Tibial artery (tissue), 4 donors: Measurements from ENCODE around the gene TPGS1.
"Not testable (repeated sequence)": the region's sequence is repeated elsewhere in the genome, so short reads cannot be mapped to it uniquely, and the experiment has no call there.

Experiments used
- DNase-seq, 2 donors: peaks; one replicate each; pipeline ENCODE4 v3.0.0-alpha.2; 2019
- H3K27ac ChIP-seq, 2 donors: fragments of 200-600 bp; sonication (generic) in 1 of 2; 1 replicate in 1 of 2; 2 replicates in 1 of 2; pipeline ENCODE4 v1.5.1; 2018 to 2019; ENCODE audit warnings: mild to moderate bottlenecking in 1 of 2
- H3K27me3 ChIP-seq, 2 donors: fragments of 200-600 bp; sonication (generic) in 1 of 2; one replicate each; pipeline versions ENCODE4 v1.5.1 to v1.6.0; 2016 to 2019
- H3K36me3 ChIP-seq, 3 donors: fragments of 200-600 bp; sonication (generic) in 2 of 3; one replicate each; pipeline ENCODE4 v1.5.1; 2016 to 2019; ENCODE audit warnings: mild to moderate bottlenecking in 2 of 3
- H3K4me1 ChIP-seq, 4 donors: fragments of 200-600 bp; sonication (generic) in 2 of 4; 1 replicate in 3 of 4; 2 replicates in 1 of 4; pipeline ENCODE4 v1.5.1; 2016 to 2019
- H3K4me3 ChIP-seq, 2 donors: fragments of 200-600 bp; sonication (generic) in 1 of 2; 1 replicate in 1 of 2; 2 replicates in 1 of 2; pipeline ENCODE4 v1.5.1; 2018 to 2019; ENCODE audit warnings: mild to moderate bottlenecking in 2 of 2
- H3K9me3 ChIP-seq, 3 donors: fragments of 200-600 bp; sonication (generic) in 1 of 3; one replicate each; pipeline ENCODE4 v1.5.1; 2016 to 2019
- CTCF ChIP-seq, 2 experiments: fragments of 200-600 bp in 1 of 2; fragments of 450-650 bp in 1 of 2; IDR thresholded peaks; one replicate each; pipeline ENCODE4 v1.5.1; 2017 to 2019; ENCODE audit warnings: antibody characterized with exemption in 2 of 2, mild to moderate bottlenecking in 1 of 2, moderate library complexity in 1 of 2
- intact Hi-C: fragments of 100-400 bp; cut with DNase I; formaldehyde crosslinking; loops from one replicate; pipeline ENCODE4 v1.15.0; 2023; ENCODE audit warnings: low total_unique reads

TPGS1 gene

GRCh38 chr19:474126-475078 is 32.9 kb upstream of the TPGS1 start:
- intact Hi-C loops, result no loop called here
- TF ChIP-seq CTCF (IDR thresholded peaks at IDR 0.05), result no peak
- H3K4me3 ChIP-seq, result no peak overlapping the region
- no peak overlapping the region for H3K27ac ChIP-seq
- H3K27me3 ChIP-seq, result peaks cover 0 to 42% of the 10 kb centered on the region in 2 donors
- H3K4me1 ChIP-seq, result no peaks in the 10 kb centered on the region
- no peaks in the 10 kb centered on the region for H3K9me3 ChIP-seq
- no peaks in the 10 kb centered on the region for H3K36me3 ChIP-seq
- DNase-seq, result no peak

- Histone ChIP-seq H3K9me3 (no peaks in the 10 kb centered on the region), H3K4me1 (peaks cover 0 to 5% (median 2%) of the 10 kb centered on the region in 4 donors), H3K27me3 (peaks cover 0 to 42% of the 10 kb centered on the region in 2 donors), H3K27ac (no peak overlapping the region), H3K36me3 (no peaks in the 10 kb centered on the region), H3K4me3 (no peak overlapping the region)
- no peak for TF ChIP-seq CTCF (IDR thresholded peaks at IDR 0.05)
- intact Hi-C loops, result no loop called here
- DNase-seq, result no peak
Observed at GRCh38 chr19:475360-475759, 31.9 kb upstream of the TPGS1 start.

GRCh38 chr19:478236-478903 is 28.9 kb upstream of the TPGS1 start:
- H3K4me1 ChIP-seq, result peaks cover 0 to 5% (median 2%) of the 10 kb centered on the region in 4 donors
- no peaks in the 10 kb centered on the region for H3K36me3 ChIP-seq
- H3K9me3 ChIP-seq, result no peaks in the 10 kb centered on the region
- DNase-seq, result no peak
- H3K4me3 ChIP-seq, result no peak overlapping the region
- no peak overlapping the region for H3K27ac ChIP-seq
- TF ChIP-seq CTCF (IDR thresholded peaks at IDR 0.05), result no peak
- intact Hi-C loops, result no loop called here
- H3K27me3 ChIP-seq, result peaks cover 0 to 42% of the 10 kb centered on the region in 2 donors

- H3K27ac ChIP-seq, result no peak overlapping the region
- H3K4me3 ChIP-seq, result no peak overlapping the region
- H3K36me3 ChIP-seq, result no peaks in the 10 kb centered on the region
- H3K4me1 ChIP-seq, result peaks cover 0 to 5% (median 2%) of the 10 kb centered on the region in 4 donors
- intact Hi-C loops, result no loop called here
- DNase-seq, result no peak
- H3K27me3 ChIP-seq, result peaks cover 0 to 37% of the 10 kb centered on the region in 2 donors
- H3K9me3 ChIP-seq, result no peaks in the 10 kb centered on the region
- TF ChIP-seq CTCF (IDR thresholded peaks at IDR 0.05), result no peak
Observed at GRCh38 chr19:478976-479375, 28.3 kb upstream of the TPGS1 start.

GRCh38 chr19:480016-480855 is 27.1 kb upstream of the TPGS1 start:
- H3K4me1 ChIP-seq, result peaks cover 0 to 5% (median 2%) of the 10 kb centered on the region in 4 donors
- H3K4me3 ChIP-seq, result peak overlapping the region; percentile 10 to 27
- H3K27ac ChIP-seq, result peak overlapping the region in 1 of 2 donors; percentile 29
- peak; percentile 38 to 41 for TF ChIP-seq CTCF (IDR thresholded peaks at IDR 0.05)
- no peaks in the 10 kb centered on the region for H3K9me3 ChIP-seq
- DNase-seq, result peak; percentile 73 to 77
- intact Hi-C loops, result no loop called here
- H3K27me3 ChIP-seq, result peaks cover 0 to 36% of the 10 kb centered on the region in 2 donors
- no peaks in the 10 kb centered on the region for H3K36me3 ChIP-seq

GRCh38 chr19:481100-481499 is 26.2 kb upstream of the TPGS1 start:
- H3K4me1 ChIP-seq, H3K27ac ChIP-seq, DNase-seq, H3K4me3 ChIP-seq, intact Hi-C loops, H3K36me3 ChIP-seq, H3K9me3 ChIP-seq: not testable (repeated sequence)
- H3K27me3 ChIP-seq, result peaks cover 0 to 41% of the 10 kb centered on the region in 2 donors
